Pons (tissue), 1 donor: ENCODE results near the gene RSPH6A.

Experiments used
- DNase-seq: peaks from one replicate; pipeline ENCODE4 v3.0.0-alpha.2; 2016; ENCODE audit warnings: low spot score

The RSPH6A gene

GRCh38 chr19:45780146-45780447 is 35.0 kb downstream of the RSPH6A start:
- DNase-seq, result no peak

GRCh38 chr19:45779231-45780145 is 35.6 kb downstream of the RSPH6A start:
- no peak for DNase-seq

GRCh38 chr19:45778010-45778661 is 37.0 kb downstream of the RSPH6A start:
- no peak for DNase-seq

GRCh38 chr19:45777395-45777961 is 37.6 kb downstream of the RSPH6A start:
- no peak for DNase-seq

GRCh38 chr19:45774765-45775164 is 40.3 kb downstream of the RSPH6A start:
- DNase-seq, result no peak

- DNase-seq, result no peak
These were observed 41.7 kb downstream of the RSPH6A start for GRCh38 chr19:45773384-45773783.

- no peak for DNase-seq
These were observed 42.2 kb downstream of the RSPH6A start for GRCh38 chr19:45772912-45773311.

GRCh38 chr19:45772130-45772840 is 42.8 kb downstream of the RSPH6A start:
- DNase-seq, result no peak

GRCh38 chr19:45771311-45771933 is 43.7 kb downstream of the RSPH6A start:
- DNase-seq, result no peak

GRCh38 chr19:45770192-45771101 is 44.7 kb downstream of the RSPH6A start:
- DNase-seq, result peak; percentile 91

- peak; percentile 60 for DNase-seq
These were observed 45.3 kb downstream of the RSPH6A start for GRCh38 chr19:45769821-45770191.

GRCh38 chr19:45768984-45769782 is 45.9 kb downstream of the RSPH6A start, which contains the start of gene SIX5:
TSS of gene SIX5 (minus strand) at chr19:45769252. CDS start at chr19:45768844, 408 bp downstream.
- DNase-seq, result peak; percentile 93

GRCh38 chr19:45768655-45768983 is 46.5 kb downstream of the RSPH6A start:
- DNase-seq, result no peak

- no peak for DNase-seq
These were observed 47.0 kb downstream of the RSPH6A start for GRCh38 chr19:45767881-45768654.

GRCh38 chr19:45767410-45767880 is 47.7 kb downstream of the RSPH6A start:
- DNase-seq, result no peak

- DNase-seq, result no peak
These were observed 48.2 kb downstream of the RSPH6A start for GRCh38 chr19:45766869-45767346.

- no peak for DNase-seq
These were observed 48.7 kb downstream of the RSPH6A start for GRCh38 chr19:45766296-45766868.

GRCh38 chr19:45765702-45766295 is 49.3 kb downstream of the RSPH6A start:
- DNase-seq, result no peak
